Right lobe of liver (tissue), 4 donors: ENCODE measurements around the gene FMN1.

Experiments used
- POLR2A ChIP-seq: fragments of 450-650 bp; IDR thresholded peaks from one replicate; pipeline ENCODE4 v1.6.1; 2017; ENCODE audit warnings: antibody characterized with exemption, mild to moderate bottlenecking
- TF ChIP-seq, protein P1 (sequence below), 4 donors: fragments of 200-600 bp in 3 of 4; fragments of 450-650 bp in 1 of 4; IDR thresholded peaks; one replicate each; pipeline versions ENCODE4 v1.5.1 to v1.8.0; 2016 to 2022; ENCODE audit warnings: antibody characterized with exemption in 4 of 4, mild to moderate bottlenecking in 2 of 4
- donor health status: DM: no; HTN: no; CAD: no.
- donor health status: DM: no; HTN: no; CAD: no.
- donor health status: DM: no; HTN: yes; CAD: no.

DNA sequence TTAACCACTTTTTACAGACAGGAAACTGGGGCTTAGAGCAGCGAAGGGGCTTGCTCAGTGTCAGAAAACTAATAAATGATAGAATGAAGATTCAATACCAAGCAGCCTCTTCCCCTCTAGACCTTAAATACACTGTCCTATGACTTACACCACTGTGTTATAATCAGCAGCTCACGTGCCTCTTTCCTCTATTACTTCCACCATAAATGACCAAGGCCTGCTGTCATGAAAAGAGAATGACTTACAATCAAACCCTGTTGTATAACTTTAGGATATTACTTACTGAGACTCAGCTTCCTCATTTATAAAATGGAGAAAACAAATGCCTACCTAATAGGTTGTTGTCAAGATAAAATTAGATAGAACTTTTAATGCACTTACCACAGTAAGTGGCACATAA lies 11.6 kb downstream of the FMN1 start:
- TF ChIP-seq POLR2A: no peak
- TF ChIP-seq, protein P1, sequence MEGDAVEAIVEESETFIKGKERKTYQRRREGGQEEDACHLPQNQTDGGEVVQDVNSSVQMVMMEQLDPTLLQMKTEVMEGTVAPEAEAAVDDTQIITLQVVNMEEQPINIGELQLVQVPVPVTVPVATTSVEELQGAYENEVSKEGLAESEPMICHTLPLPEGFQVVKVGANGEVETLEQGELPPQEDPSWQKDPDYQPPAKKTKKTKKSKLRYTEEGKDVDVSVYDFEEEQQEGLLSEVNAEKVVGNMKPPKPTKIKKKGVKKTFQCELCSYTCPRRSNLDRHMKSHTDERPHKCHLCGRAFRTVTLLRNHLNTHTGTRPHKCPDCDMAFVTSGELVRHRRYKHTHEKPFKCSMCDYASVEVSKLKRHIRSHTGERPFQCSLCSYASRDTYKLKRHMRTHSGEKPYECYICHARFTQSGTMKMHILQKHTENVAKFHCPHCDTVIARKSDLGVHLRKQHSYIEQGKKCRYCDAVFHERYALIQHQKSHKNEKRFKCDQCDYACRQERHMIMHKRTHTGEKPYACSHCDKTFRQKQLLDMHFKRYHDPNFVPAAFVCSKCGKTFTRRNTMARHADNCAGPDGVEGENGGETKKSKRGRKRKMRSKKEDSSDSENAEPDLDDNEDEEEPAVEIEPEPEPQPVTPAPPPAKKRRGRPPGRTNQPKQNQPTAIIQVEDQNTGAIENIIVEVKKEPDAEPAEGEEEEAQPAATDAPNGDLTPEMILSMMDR (IDR thresholded peaks at IDR 0.05): no peak
